ENCODE measurements around the gene TXNRD2.

The TXNRD2 gene

DNA sequence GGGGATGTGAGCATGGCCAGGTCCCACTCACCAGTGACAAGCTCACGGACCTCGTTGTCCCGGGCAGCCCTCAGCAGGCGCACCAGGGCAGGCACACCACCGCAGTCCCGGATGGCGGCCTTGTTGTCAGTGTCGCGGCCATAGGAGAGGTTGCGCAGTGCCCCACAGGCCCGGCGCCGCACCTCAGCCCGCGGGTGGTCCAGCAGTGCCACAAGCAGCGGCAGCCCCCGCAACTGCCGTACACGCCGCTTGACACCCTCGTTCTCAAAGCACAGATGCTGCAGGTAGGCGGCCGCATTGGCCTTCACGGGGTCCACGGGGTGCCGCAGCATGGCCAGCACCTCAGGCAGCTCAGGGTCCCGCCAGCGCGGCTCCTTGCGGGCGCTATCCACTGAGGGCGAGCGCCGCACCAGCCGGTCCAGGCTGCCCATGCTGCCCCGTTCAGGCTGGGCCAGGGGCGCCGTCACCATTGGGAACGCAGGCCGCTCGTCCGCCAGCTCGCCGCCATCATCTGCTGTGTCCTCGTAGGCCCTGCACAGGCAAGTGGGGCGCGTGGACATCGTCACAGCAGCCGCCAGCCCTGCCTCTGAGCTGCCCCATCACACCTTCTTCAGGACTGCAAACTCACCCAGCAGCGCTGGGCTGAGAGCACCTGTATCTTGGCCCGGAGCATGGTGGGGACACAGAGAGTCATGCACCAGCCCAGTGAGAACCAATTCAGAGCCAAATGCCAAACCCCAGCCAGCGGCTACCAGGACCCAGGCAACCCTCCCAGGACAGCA is 38.3 kb upstream of the TXNRD2 start:
- no peak for DNase-seq (ENCODE audit: low read depth)

DNA sequence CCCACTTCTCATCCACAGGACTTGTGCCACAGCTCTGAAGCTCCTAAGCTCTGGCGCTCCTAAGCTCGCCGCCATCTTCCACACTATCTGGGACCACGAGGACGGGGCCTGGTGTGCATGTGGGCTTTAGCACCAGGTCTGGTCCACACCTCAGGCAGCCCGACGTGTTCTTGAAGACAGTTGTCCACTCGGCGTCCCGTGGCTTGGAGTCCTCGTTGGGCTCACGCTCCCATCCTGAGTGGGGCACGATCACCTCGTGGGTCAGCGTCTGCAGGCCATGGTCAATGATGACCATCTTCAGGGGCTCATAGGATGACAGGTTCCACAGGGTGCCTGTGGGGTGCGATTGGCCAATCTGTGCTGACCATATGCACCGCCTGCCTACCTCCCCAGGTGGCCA is 37.1 kb upstream of the TXNRD2 start:
- no peak for DNase-seq (ENCODE audit: low read depth)

DNA sequence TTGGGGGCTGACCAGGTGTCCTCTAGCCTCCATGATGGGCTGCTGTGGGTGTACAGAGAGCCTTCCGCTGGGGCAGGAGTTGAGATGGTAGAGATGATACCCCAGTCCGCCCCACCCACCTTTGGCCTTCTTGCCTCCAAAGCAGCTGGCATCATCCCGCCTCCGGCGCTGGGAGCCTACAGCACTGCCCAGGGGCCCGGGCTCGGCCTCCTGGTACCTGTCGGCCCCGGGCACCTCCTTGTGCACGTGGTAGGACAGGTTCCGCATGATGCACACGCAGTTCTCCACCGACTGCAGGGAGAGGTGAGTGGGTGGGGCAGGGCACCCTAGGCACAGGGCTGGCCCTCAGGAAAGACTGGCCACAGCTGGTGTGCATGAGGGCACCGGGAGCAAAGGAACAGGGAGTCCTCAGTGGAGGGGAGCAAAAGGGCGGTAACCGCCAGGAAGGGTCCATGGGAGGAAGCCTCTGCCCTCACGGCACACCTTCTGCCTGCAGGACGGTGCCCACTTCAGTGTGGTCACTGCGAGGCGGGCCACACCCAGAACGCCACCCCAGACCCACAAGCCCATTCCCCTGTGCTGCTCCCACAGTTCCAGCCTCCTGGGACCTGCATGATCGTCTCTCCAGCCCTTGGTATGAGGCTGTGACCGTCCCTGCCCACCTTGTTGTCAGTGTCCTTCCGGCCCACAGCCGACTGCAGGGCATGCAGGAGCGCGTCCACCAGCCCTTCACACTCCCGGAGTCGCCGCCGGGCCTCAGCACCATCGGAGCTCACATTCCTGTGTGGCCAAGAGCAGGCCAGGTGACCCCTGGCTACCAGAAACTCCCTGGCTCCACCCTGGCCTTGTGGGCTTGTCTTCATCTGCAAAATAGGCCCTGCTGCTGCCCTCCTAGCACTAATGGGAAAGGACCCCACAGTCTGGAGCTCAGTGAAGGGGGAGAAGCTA is 36.0 kb upstream of the TXNRD2 start:
- no peak for DNase-seq (ENCODE audit: low read depth)

DNA sequence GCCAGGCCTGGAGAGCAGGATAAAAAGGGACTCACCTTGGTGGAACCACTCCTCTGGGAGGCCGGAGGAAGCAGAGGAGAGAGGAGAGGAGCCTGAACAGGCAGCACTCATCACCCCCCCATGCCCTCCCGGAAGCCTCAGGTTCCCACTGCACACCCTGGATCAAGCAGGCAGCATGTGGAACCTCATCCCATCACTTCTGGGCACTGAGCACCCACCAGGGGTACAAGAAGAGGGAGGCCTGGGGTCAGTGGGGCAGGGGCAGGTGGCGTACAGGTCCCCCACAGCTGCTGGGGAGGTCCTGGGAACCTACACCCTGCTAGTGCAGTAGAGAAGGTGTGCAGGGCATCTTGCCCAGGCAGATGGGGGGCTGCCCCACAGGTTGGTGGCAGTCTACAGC is 35.1 kb upstream of the TXNRD2 start:
- DNase-seq (ENCODE audit: low read depth), result no peak

DNA sequence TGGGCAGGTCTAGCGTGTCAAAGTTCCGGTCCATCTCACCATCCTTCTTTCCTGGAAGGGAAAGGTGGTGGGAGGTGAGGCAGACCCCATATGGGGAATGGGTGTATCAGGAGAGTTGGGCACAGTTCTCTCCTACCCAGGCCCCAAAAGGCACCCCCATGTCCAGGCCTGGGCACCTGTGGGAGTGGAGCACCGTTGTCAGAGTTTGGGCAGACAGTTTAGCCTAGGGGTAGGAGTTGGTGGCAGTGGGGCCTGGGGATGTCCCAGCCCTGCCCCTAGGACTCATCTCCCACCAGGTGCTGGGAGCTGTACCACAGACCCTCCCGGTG is 34.1 kb upstream of the TXNRD2 start:
- no peak for DNase-seq (ENCODE audit: low read depth)

DNA sequence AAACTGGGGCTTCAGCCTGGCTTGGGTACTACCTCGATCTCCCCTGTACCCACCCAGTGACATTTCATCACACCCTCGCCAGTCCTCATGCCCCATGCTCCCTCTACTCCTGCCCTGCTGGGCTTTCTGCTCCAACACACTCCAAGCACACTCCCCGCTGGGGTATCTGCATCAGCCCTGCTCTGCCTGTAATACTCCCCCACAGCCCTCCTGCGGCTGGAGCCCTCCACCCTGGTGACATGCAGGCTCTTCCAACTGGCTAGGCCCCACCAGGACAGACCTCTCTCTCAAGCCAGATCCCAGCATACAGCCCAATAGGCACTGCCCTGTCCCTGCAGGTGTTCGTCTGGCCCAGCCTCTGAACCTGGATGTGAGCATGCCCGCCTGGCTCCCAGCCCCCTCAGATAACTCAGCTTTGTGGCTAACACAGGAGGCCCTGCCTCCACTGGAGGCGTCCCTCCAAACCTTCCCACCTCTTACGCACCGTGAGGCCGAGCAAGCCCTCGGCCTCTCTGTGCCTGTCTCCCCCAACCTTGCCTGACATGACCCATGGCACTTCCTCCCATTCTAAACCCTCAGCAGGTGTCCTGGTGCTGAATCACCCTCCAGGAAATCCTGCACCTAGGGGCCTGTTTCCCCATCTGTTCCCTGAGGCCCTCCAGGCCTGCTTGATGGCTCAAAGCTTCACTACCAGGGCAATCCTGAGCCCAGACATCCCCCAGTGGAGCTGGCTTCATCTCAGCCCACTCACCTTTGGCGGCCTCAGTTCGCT is 33.5 kb upstream of the TXNRD2 start:
- no peak for DNase-seq (ENCODE audit: low read depth)

DNA sequence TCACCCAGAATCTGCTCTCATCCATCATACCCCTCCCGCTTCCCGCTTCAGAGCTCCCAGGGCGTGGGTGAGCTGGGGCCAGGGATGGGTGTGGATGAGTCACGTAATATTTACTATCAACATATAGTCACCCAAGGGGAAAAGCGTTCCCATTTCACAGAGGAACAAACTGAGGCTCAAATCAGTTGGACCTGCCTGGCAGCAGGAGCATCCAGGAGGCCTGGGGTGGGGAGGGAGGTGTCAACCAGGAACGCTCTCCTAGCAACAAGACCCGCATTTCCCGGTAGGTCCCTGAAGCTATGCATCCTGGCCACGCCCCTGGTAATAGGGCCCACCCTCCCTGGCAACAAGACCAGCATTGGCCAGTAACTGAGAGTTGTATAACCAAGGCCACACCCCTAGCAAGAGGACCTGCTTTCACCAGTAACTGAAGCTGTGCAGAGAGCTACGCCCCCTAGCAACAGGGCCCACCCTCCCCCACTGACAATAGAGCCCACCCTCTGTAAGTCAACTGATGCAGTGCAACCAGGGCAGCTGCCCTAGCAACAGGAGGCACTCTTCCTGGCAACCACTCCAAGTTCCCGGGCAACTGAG is 32.7 kb upstream of the TXNRD2 start:
- DNase-seq (ENCODE audit: low read depth), result no peak

DNA sequence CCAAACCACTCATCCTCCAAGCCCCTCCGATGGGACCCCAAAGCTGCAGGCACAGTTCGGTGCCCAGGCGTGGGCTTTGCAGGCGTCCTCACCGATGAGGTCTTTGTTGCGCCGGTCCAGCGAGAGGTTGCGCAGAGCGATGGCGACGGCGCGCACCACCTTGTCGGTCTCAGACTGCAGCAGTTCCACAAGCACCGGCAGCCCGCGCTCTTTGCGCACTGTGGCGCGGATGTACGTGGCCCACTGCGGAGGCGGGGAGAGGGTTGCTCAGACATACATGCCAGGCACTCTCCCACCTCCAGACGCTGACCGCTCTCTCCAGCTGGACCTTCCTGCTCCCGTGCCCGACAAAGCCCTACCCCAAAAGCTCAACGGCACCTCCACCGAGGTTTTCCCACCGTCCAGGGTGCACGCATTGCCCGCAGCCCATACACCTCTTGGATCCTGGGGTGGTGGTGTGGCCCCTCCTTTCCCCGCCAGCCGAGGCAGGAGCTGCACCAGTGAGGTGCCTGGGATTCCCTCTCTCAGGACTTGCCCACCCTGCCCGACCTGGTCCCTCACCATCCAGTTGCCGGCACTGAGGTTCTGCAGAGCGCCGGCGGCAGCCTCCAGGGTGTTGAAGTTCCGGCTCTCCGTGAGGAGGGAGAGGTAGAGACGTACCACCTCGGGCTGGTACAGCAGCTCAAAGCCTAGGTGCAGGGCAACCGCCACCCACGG is 32.1 kb upstream of the TXNRD2 start:
- DNase-seq (ENCODE audit: low read depth), result no peak

DNA sequence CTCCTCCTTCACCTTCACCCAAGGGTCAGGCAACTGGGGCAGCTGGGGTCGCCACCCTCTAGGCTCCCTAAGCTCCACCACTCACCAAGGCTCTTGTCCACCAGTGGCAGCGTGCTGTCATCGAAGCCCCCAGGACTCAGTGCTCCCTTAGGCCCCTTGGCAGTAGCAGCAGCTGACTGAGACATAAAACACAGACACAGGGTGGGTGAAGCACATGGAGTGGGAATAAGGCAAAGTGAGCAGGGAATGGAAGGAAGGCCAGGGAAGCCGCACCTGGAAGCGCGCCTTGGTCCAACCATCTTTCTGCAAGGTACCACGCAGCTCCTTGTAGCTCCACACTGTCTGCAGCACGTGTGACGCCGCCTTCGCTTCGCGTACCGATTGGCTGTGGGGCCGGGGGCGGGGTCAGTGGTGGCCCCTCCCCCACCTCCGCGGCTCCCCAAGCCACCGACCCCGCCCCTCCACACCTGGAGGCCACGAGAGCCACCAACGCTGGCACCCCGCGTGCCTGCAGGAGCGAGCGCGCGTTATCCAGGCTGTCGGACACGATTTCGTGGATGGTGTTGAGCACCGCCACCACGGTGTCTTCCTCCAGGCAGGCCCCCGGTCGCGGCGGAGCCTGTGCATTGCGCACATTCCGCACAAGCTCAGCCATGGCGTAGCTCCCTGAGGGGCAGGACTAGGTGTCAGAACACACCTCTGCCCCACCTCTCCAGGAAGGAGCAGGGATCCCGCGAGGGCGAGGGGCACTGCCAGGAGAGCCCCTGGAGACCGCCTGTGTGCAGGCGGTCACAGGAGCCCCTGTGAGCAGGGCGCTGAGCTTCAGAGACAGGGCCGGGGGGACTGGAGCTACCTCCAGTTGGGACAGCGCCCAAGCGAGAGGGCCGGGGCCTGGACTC is 31.3 kb upstream of the TXNRD2 start:
- no peak for DNase-seq (ENCODE audit: low read depth)

DNA sequence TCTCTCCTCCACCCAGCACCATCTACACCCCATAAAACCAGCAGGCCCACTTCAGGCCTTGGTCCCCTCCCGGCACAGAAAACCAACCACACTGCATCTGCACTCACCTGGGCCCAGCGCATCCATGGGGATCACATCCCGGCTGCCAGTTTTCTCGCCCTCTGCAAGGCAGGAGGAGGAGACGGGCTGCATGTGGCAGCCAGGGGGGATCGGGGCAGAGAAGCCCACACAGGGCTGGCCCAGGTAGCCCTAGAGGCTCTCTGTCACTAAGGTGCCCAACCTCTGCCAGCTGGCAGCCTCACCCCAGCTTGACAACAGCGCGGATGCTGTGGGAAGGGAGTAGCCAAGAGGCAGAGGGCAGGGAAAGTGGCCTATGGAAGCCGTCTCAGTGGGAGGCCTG is 30.6 kb upstream of the TXNRD2 start:
- no peak for DNase-seq (ENCODE audit: low read depth)

DNA sequence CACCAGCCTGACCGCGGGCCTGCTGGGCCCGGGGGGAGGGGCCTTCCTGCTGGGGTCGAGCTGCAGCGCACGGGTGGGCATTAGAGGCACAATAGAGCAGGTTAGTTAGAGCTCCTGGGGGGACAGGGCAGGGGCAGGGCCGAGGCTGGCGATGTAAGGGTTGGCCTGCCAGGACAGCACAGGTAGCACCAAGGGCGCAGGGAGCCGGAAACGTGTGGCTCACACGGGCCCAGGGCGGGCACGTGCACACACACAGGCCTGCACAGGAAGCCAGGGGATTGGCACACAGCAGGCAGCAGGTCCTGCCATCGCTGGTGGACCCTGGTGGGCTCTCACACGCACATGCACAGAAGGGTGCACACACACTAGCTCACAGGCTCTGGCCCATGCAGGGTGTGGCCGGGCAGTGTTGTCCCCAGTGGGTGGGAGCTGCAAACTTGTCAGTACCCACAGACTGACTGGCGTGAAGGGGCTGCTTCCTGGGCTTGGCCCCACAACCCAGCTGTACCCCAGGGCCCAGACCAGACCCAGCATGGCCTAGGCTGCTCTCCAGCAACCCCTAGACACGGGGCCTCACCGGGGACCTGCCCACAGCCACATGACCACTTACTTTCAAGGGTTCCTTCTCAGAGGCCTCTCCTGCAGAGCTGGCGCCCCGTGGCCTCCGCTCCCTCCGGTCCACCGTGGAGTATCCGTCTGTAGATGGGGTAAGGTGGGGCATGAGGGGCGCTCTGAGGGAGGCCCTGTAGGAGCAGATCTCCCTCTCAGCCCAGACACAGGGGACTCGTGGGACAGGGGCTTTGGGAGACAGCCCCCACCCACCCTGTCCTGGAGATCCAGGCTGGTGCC is 29.9 kb upstream of the TXNRD2 start:
- DNase-seq (ENCODE audit: low read depth), result no peak

DNA sequence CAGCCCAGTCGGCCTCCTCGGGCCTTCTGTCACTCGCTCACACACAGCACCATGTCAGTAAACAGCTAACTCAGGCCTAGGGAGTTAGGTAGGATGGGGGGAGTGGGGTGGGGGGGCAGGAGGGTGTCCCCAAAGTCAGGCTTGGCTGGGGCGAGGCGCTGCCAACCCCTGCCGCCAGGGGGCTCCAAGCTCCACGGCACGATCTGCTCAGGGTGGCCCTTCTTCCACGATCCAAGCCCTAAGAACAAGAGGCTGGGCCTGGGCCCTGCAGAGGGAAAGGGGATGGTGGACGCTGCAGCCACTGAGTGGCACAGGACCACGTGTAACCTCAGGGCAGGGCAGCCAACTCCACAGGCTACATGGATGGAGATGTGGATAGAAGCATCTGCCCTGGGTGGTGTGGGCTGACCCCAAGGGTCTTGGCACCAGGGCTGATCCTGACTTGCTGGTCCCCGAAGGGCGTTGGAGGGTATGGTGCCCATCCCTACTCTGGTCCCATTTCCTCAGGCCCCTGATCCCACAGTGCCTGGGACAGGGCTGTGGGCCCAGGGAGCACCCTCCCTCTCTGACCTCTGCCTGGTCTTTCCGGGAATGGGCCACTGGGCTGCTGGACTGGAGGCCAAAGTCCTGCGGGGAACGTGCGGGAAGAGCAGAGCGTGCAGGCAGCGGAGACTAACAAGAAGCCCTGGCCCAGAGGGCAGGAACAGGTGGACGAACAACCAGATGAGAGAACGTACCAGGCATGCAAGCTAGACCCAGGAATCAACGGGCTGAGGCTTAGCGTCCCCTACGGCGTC is 29.1 kb upstream of the TXNRD2 start:
- DNase-seq (ENCODE audit: low read depth), result peak; percentile 70

DNA sequence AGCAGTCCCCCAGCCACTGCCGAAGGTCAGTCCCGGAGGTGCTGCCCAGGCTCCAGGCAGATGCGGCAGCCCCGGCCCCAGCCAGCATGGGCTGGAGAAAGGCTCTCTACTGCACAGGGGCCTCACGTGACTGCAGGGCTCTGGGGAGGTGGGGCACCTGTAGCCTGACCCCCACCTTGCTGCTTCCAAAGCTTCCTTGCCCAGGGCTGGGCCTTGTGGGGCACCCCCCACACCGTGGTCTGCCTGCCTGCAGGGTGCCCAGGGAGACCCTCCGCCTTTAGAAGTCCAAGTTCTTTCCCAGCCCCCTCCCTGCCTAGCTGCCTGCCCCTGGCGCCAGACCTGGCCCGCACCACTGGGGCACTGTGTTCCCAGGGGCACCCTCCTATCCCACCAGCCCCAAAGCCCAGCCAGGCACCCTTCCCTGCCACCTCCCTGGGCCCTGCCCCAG is 28.4 kb upstream of the TXNRD2 start:
- no peak for DNase-seq (ENCODE audit: low read depth)

DNA sequence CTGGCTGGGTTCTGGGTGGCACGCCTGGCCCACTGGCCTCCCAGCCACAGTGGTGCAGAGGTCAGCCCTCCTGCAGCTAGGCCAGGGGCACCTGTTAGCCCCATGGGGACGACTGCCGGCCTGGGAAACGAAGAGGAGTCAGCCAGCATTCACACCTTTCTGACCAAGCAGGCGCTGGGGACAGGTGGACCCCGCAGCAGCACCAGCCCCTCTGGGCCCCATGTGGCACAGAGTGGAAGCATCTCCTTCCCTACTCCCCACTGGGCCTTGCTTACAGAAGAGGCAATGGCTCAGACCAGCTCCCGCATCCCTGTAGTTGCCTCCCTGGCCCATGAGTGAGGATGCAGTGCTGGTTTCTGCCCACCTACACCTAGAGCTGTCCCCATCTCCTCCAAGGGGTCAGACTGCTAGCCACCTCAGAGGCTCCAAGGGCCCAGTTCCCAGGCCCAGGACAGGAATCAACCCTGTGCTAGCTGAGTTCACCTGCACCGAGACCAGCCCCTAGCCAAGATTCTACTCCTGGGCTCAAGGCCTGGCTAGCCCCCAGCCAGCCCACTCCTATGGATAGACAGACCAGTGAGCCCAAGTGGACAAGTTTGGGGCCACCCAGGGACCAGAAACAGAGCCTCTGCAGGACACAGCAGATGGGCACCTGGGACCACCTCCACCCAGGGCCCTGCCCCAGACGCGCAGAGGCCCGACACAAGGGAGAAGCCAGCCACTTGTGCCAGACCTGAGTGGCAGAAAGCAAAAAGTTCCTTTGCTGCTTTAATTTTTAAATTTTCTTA is 27.7 kb upstream of the TXNRD2 start:
- no peak for DNase-seq (ENCODE audit: low read depth)

DNA sequence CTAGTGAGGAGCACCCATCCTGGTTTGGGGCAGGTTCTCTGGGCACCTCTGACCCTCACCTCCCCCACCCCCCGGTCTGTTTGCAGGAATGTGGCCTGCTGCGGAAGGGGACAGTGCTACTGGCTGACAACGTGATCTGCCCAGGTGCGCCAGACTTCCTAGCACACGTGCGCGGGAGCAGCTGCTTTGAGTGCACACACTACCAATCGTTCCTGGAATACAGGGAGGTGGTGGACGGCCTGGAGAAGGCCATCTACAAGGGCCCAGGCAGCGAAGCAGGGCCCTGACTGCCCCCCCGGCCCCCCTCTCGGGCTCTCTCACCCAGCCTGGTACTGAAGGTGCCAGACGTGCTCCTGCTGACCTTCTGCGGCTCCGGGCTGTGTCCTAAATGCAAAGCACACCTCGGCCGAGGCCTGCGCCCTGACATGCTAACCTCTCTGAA is 26.9 kb upstream of the TXNRD2 start:
- no peak for DNase-seq (ENCODE audit: low read depth)

DNA sequence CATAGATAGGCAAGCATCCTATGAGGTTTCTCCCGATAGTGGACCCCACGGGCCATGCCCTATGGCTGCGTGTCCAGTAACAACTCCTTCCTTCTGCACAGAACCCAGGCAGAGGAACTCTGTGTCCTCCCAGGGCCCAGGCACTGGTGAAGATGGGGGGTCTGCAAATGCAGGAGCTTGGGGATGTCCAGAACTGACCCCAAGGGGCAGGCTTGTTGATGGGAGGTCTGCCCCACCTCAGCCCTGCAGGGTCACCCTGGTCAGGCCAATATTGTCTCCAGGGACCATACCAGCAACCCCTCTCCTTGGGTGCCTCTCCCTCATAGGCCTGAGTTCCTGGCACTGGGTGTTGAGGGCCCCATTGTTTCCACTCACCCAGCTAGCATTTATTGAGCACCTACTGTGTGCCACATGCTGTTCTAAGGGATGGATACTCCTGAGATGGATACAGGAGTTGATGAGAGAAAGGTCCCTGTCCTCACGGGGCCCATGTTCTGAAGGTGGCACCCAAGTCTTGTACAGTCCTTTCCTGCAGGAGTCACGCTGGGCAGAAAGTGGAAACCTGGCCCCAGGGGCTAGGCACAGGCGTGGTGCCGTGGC is 26.3 kb upstream of the TXNRD2 start:
- no peak for DNase-seq (ENCODE audit: low read depth)
